OCI-M2 (cell line): Measurements from ENCODE around the gene TDRD9.
"Not testable (repeated sequence)": the region's sequence is repeated elsewhere in the genome, so short reads cannot be mapped to it uniquely, and the experiment has no call there.

Source experiments
- DNase-seq: peaks from one replicate; lab custom pipeline; 2025; ENCODE audit not compliant: unreplicated experiment; lab: John Stamatoyannopoulos, UW

The TDRD9 gene

GRCh38 chr14:103928011-103928890, at the start of gene TDRD9:
Gene TDRD9 (plus strand): TSS chr14:103928456. CDS start chr14:103928510, 54 bp downstream.
- DNase-seq: no peak

- DNase-seq: no peak
Observed at GRCh38 chr14:103879118-103879569, 49.1 kb upstream of the TDRD9 start.

GRCh38 chr14:103879570-103880347, 48.5 kb upstream of the TDRD9 start:
- DNase-seq: no peak

GRCh38 chr14:103880348-103881267, 47.6 kb upstream of the TDRD9 start:
- DNase-seq: no peak

- DNase-seq: no peak
Observed at GRCh38 chr14:103881268-103882201, 46.7 kb upstream of the TDRD9 start.

GRCh38 chr14:103882503-103883262, 45.6 kb upstream of the TDRD9 start:
- no peak for DNase-seq

GRCh38 chr14:103883263-103883523, 45.1 kb upstream of the TDRD9 start:
- no peak for DNase-seq

- DNase-seq: no peak
Observed at GRCh38 chr14:103884854-103885253, 43.4 kb upstream of the TDRD9 start.

- no peak for DNase-seq
Observed at GRCh38 chr14:103885509-103885932, 42.7 kb upstream of the TDRD9 start.

GRCh38 chr14:103886304-103887169, 41.7 kb upstream of the TDRD9 start:
- no peak for DNase-seq

GRCh38 chr14:103887170-103887501, 41.1 kb upstream of the TDRD9 start:
- DNase-seq: no peak

- DNase-seq: no peak
Observed at GRCh38 chr14:103887557-103888115, 40.6 kb upstream of the TDRD9 start.

- not testable (repeated sequence) for DNase-seq
Observed at GRCh38 chr14:103889002-103889312, 39.3 kb upstream of the TDRD9 start.

- no peak for DNase-seq
Observed at GRCh38 chr14:103889313-103890051, 38.8 kb upstream of the TDRD9 start.

- DNase-seq: no peak
Observed at GRCh38 chr14:103890052-103890371, 38.2 kb upstream of the TDRD9 start.

- DNase-seq: no peak
Observed at GRCh38 chr14:103890821-103891666, 37.2 kb upstream of the TDRD9 start.

- no peak for DNase-seq
Observed at GRCh38 chr14:103891667-103892215, 36.5 kb upstream of the TDRD9 start.
